GM12872 (cell line): ENCODE data around the gene JMJD4.

Source experiments
- TF ChIP-seq, protein P1 (sequence below): IDR thresholded peaks from 3 replicates; pipeline ENCODE4 v1.5.1; 2011; ENCODE audit warnings: low read depth, mild to moderate bottlenecking, low read length, moderate library complexity; ENCODE audit not compliant: insufficient read depth

JMJD4 gene

DNA sequence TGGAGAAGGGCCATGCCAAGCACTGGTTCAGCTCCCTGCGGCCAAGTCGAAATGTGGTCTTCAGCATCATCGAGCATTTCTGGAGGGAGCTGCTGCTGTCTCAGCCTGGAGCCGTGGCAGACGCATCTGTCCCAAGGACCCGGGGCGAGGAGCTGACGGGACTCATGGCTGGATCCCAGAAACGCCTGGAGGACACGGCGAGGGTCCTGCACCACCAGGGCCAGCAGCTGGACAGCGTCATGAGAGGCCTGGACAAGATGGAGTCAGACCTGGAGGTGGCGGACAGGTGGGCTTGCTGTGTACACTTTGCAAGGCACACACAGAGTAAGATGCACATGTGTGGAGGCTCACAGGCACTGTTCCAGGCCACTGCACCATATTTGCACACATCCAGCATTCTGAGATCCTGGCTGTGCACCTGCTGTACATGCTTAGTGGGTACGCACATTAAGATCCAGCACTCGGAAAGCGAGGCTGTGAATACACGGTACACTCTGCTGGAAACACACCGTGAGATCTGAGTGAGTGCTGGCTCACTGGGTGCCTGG is 12.9 kb upstream of the JMJD4 start:
- TF ChIP-seq, protein P1, sequence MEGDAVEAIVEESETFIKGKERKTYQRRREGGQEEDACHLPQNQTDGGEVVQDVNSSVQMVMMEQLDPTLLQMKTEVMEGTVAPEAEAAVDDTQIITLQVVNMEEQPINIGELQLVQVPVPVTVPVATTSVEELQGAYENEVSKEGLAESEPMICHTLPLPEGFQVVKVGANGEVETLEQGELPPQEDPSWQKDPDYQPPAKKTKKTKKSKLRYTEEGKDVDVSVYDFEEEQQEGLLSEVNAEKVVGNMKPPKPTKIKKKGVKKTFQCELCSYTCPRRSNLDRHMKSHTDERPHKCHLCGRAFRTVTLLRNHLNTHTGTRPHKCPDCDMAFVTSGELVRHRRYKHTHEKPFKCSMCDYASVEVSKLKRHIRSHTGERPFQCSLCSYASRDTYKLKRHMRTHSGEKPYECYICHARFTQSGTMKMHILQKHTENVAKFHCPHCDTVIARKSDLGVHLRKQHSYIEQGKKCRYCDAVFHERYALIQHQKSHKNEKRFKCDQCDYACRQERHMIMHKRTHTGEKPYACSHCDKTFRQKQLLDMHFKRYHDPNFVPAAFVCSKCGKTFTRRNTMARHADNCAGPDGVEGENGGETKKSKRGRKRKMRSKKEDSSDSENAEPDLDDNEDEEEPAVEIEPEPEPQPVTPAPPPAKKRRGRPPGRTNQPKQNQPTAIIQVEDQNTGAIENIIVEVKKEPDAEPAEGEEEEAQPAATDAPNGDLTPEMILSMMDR = no peak

DNA sequence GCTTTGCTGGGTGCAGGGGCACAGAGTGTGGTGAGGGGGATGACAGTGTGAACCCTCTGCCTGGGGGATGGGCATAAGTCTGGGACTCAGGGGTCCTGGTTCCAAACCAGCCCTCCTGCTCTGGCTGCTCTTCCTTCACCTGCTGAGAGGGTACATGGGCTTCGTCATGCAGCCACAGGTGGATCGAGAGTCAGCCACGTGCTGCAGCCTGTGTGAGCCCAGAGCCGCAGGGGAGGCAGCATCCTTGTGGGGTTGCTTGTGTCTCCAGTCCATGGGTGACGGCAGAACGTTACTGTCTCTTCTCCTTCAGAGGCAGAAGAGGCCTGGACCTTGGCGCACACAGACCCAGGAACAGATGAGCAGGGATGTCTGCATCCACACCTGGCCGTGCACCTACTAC is 12.3 kb upstream of the JMJD4 start:
- TF ChIP-seq, protein P1 = no peak

GRCh38 chr1:227746676-227747075 is 11.6 kb upstream of the JMJD4 start:
- TF ChIP-seq, protein P1 = no peak

DNA sequence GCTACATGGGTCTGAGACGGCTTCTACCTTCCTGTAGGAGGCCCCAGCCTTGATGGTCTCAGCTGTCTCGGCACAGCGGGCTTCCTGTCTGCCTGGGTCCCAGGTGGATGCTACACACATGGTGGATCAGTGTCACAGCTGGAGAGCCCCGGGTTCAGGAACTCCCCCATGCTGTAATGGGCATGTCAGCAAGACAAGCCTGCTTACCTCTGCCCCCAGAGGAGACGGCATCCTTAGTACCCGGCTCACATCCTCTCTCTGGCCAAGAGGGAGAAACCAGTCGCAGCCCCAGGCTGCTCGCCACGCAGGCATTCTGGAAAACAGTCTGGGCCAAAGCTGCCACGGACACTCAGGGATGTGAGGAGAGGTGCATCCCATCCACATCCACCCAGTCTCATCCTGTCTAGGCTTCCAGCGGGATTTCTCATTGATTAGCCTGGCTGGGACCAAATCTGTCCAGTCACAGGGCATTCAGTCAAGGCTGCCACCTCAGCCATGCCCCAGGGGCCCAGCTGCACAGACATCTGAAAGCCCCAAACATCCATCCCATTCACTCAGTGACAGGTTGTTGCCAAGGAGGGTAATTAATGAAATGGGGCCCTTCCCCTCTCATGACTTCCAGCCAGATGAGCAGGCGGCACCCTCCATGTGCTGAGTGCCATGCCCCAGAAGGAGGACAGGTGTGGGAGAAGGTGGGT is 10.6 kb upstream of the JMJD4 start:
- TF ChIP-seq, protein P1 = no peak

DNA sequence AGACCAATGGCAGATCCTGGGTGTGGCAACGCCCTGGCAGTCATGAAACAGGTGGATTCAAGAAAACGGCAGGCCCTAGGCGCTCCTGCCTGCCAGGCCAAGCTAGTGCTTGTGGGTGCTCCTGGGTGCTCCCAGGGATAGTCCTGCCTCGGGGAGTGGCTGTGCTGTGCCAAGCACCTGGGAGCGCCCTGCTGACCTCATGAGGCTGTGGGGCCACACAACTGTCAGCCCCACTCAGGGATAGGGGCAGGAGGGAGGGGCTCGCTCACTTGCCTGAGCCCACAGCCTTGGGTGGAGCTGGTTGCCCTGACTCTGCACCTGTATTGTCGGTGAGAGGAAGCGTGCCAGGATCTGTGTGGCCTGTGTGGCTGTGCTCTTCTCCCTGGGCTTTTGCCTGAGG is 9.6 kb upstream of the JMJD4 start:
- TF ChIP-seq, protein P1 = no peak

GRCh38 chr1:227742738-227743715 is 7.9 kb upstream of the JMJD4 start:
- TF ChIP-seq, protein P1 = no peak
